IMR-90 (cell line): Measurements from ENCODE around the gene ABCG4. TPM values are rescaled to one million over a fixed set of nuclear protein-coding genes. Genes with fewer than 3 reads are reported as not detected.

Experiments used
- ATAC-seq: fragments of 200-7000 bp; cut with Tn5 transposase; 2 replicates; pipeline ENCODE4 v1.9.1; 2020; ENCODE audit warnings: low read depth, mild to moderate bottlenecking, moderate library complexity
- BruUV-seq: library from RNA; stranded (reverse); fragments of 400-500 nt; replicated peaks from 2 replicates; lab custom pipeline; 2021; lab: Mats Ljungman, UMichigan
- CTCF ChIA-PET: fragments of 300-600 bp; formaldehyde crosslinking; extraction: SDS; loops from one replicate; lab custom pipeline; 2021; ENCODE audit warnings: antibody characterized with exemption; lab: Yijun Ruan, JAX
- POLR2A ChIA-PET: fragments of 300-600 bp; sonication (Branson Sonifier 250); formaldehyde crosslinking; loops from one replicate; lab custom pipeline; 2022; ENCODE audit warnings: antibody characterized with exemption; ENCODE audit not compliant: unreplicated experiment; lab: Charles Lee
- DNase-seq: peaks from one replicate; pipeline ENCODE4 v3.0.0; 2013
- H2AFZ ChIP-seq: replicated peaks from 2 replicates; pipeline ENCODE3; 2013; ENCODE audit warnings: low read length, mild to moderate bottlenecking; ENCODE audit not compliant: poor library complexity
- H2AK5ac ChIP-seq: 2 replicates; pipeline ENCODE4 v1.6.1; 2013; ENCODE audit warnings: low read depth, low read length, inconsistent platforms
- H2AK9ac ChIP-seq: replicated peaks from 2 replicates; pipeline ENCODE3; 2013; ENCODE audit warnings: mild to moderate bottlenecking, low read depth, low read length, moderate library complexity; ENCODE audit not compliant: poor library complexity
- H2BK120ac ChIP-seq: 2 replicates; pipeline ENCODE4 v1.6.1; 2013; ENCODE audit warnings: low read depth, low read length, inconsistent platforms
- H2BK15ac ChIP-seq: 3 replicates; pipeline ENCODE4 v1.6.1; 2013; ENCODE audit warnings: low read depth, low read length, inconsistent platforms
- H2BK20ac ChIP-seq: 2 replicates; pipeline ENCODE4 v1.6.1; 2013; ENCODE audit warnings: low read depth, mild to moderate bottlenecking, inconsistent platforms, low read length, moderate library complexity
- H2BK5ac ChIP-seq: 2 replicates; pipeline ENCODE4 v1.6.1; 2013; ENCODE audit warnings: mild to moderate bottlenecking, low read depth, low read length, inconsistent platforms; ENCODE audit not compliant: poor library complexity, severe bottlenecking
- H3K14ac ChIP-seq: replicated peaks from 2 replicates; pipeline ENCODE4 v1.6.1; 2013; ENCODE audit warnings: low read depth, low read length, inconsistent platforms
- H3K18ac ChIP-seq: 2 replicates; pipeline ENCODE4 v1.6.1; 2013; ENCODE audit warnings: low read depth, low read length, control low read depth
- H3K23ac ChIP-seq: 2 replicates; pipeline ENCODE4 v1.6.1; 2013; ENCODE audit warnings: low read depth, low read length, inconsistent platforms
- H3K27ac ChIP-seq: 2 replicates; pipeline ENCODE4 v1.5.1; 2013; ENCODE audit warnings: mild to moderate bottlenecking, control low read depth, low read length; ENCODE audit not compliant: insufficient read depth
- H3K27me3 ChIP-seq: 2 replicates; pipeline ENCODE4 v1.6.1; 2013; ENCODE audit warnings: low read length; ENCODE audit not compliant: control insufficient read depth, insufficient read depth
- H3K36me3 ChIP-seq: 2 replicates; pipeline ENCODE4 v1.6.1; 2013; ENCODE audit warnings: low read length, mixed read lengths; ENCODE audit not compliant: control insufficient read depth, insufficient read depth
- H3K4ac ChIP-seq: 2 replicates; pipeline ENCODE4 v1.6.1; 2013; ENCODE audit warnings: low read depth, low read length, inconsistent platforms
- H3K4me1 ChIP-seq: 2 replicates; pipeline ENCODE4 v1.6.1; 2013; ENCODE audit warnings: low read length, mixed read lengths; ENCODE audit not compliant: control insufficient read depth, insufficient read depth
- H3K4me2 ChIP-seq: 2 replicates; pipeline ENCODE4 v1.6.1; 2013; ENCODE audit warnings: low read depth, mild to moderate bottlenecking, control low read depth, low read length, moderate library complexity
- H3K4me3 ChIP-seq: 2 replicates; pipeline ENCODE4 v1.5.1; 2013; ENCODE audit warnings: low read depth, mild to moderate bottlenecking, control low read depth, low read length, moderate library complexity; ENCODE audit not compliant: insufficient read depth
- H3K56ac ChIP-seq: 2 replicates; pipeline ENCODE4 v1.6.1; 2013; ENCODE audit warnings: low read length, inconsistent platforms; ENCODE audit not compliant: insufficient read depth; ENCODE audit errors: extremely low read depth
- H3K79me1 ChIP-seq, 2 experiments: 2 replicates each; pipeline ENCODE4 v1.6.1; 2013; ENCODE audit warnings: low read length in 2 of 2, inconsistent platforms in 1 of 2, low read depth in 1 of 2
- H3K9ac ChIP-seq: 2 replicates; pipeline ENCODE4 v1.6.1; 2013; ENCODE audit warnings: low read depth, low read length, control low read depth
- H3K9me1 ChIP-seq: 2 replicates; pipeline ENCODE4 v1.6.1; 2013; ENCODE audit warnings: low read length, inconsistent platforms; ENCODE audit not compliant: insufficient read depth
- H3K9me3 ChIP-seq: 2 replicates; pipeline ENCODE4 v1.6.1; 2013; ENCODE audit warnings: low read length; ENCODE audit not compliant: control insufficient read depth, insufficient read depth
- H4K20me1 ChIP-seq: 2 replicates; pipeline ENCODE4 v1.6.1; 2013; ENCODE audit warnings: low read length, inconsistent platforms; ENCODE audit not compliant: insufficient read depth
- H4K5ac ChIP-seq: 2 replicates; pipeline ENCODE4 v1.6.1; 2013; ENCODE audit warnings: mild to moderate bottlenecking, low read depth, low read length, control low read depth
- H4K8ac ChIP-seq, 2 experiments: 2 replicates each; pipeline ENCODE4 v1.6.1; 2013; ENCODE audit warnings: low read depth in 2 of 2, low read length in 2 of 2, control low read depth in 1 of 2, inconsistent platforms in 1 of 2
- H4K91ac ChIP-seq: 2 replicates; pipeline ENCODE4 v1.6.1; 2013; ENCODE audit warnings: low read depth, low read length, inconsistent platforms; ENCODE audit not compliant: insufficient read depth
- CEBPB ChIP-seq: IDR thresholded peaks from 2 replicates; pipeline ENCODE4 v1.6.1; 2012; ENCODE audit warnings: low read depth, low read length, improper control_type of control experiment
- FOS ChIP-seq: fragments of 150-350 bp; IDR thresholded peaks from 2 replicates; pipeline ENCODE4 v1.6.1; 2016; ENCODE audit warnings: low read depth, low read length
- RAD21 ChIP-seq: IDR thresholded peaks from 2 replicates; pipeline ENCODE4 v1.6.1; 2012; ENCODE audit warnings: low read length, improper control_type of control experiment
- WGBS, 2 experiments: methylation state at CpG; one replicate each; pipeline versions ENCODE4 v1.1.5 to v1.1.7; 2013; ENCODE audit warnings: missing lambda C conversion rate in 2 of 2; ENCODE audit not compliant: insufficient read length in 1 of 2; ENCODE audit errors: extremely low coverage in 2 of 2; 5-methylcytosine and 5-hydroxymethylcytosine counted together
- dilution Hi-C: fragments of 300-500 bp; cut with HindIII; formaldehyde crosslinking; loops from one replicate; pipeline ENCODE4 v1.14.3; 2018; ENCODE audit warnings: low sequenced_read_pairs; ENCODE audit not compliant: unreplicated experiment
- in situ Hi-C: fragments of 300-500 bp; cut with MboI; formaldehyde crosslinking; loops from 3 replicates; pipeline ENCODE4 v1.14.3; 2019; ENCODE audit warnings: low sequenced_read_pairs, inconsistent platforms, mixed read lengths
- intact Hi-C: fragments of 100-400 bp; cut with micrococcal nuclease; formaldehyde crosslinking; loops from 2 replicates; pipeline ENCODE4 v1.10.0; 2022
- polyA plus RNA-seq, 3 experiments: library from polyadenylated mRNA; depleted of rRNA; stranded (reverse); fragments of >200 nt; gene quantifications; 2 replicates each; pipeline ENCODE4 v1.2.3, GENCODE V29; 2012; ENCODE audit warnings: low replicate concordance in 1 of 3
- total RNA-seq: library from RNA; depleted of rRNA; stranded (reverse); fragments of >200 nt; gene quantifications from 2 replicates; pipeline ENCODE4 v1.2.3, GENCODE V29; 2012
- TF ChIP-seq, protein P1 (sequence below): conservative IDR thresholded peaks from 2 replicates; pipeline ENCODE4 v1.5.1; 2012; ENCODE audit warnings: mild to moderate bottlenecking, low read depth, low read length, improper control_type of control experiment

ABCG4 gene
- total and polyA plus RNA-seq, 2 of the 4 experiments (the other 2 are of a cell fraction) = under 0.01 to 0.26 TPM

DNA sequence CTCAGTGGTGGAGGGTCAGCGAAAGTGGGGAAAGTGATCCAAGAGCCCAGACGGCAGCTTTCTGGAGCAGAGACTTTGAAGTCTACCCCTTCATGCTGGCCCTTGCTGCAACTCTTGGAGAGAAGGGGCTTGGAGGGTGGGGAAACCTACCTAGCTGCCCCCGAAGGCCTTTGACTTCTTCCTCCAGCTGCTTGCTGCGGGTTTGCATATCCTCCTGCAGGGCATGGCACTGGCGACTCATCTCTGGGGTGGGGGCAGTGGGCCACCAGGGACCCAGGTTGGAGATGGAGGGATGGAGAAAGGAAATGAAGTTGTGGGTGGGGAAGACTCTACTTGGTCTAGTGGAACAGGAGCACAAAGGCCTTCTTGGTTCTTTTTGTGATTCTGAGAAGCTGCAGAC is 44.1 kb downstream of the ABCG4 start:
- Histone ChIP-seq H3K36me3 (no peaks in the 10 kb centered on the region), H3K23ac (no peak overlapping the region), H2BK15ac (no peak overlapping the region), H2AK5ac (no peak overlapping the region), H3K4me2 (no peak overlapping the region), H2AK9ac (no peak overlapping the region), H3K18ac (no peak overlapping the region), H4K8ac (no peak overlapping the region), H3K4me1 (no peaks in the 10 kb centered on the region), H3K4ac (no peak overlapping the region), H3K27me3 (peaks cover 18% of the 10 kb centered on the region), H3K9me1 (no peaks in the 10 kb centered on the region; the same call in 1 of the 2 replicates), H4K91ac (no peak overlapping the region), H3K79me1 (no peaks in the 10 kb centered on the region), H4K20me1 (no peaks in the 10 kb centered on the region), H2BK20ac (no peak overlapping the region), H3K56ac (no peak overlapping the region), H3K9me3 (no peaks in the 10 kb centered on the region), H2BK120ac (no peak overlapping the region), H4K5ac (no peak overlapping the region), H2AFZ (no peak overlapping the region), H3K4me3 (no peak overlapping the region), H3K27ac (no peak overlapping the region), H2BK5ac (no peak overlapping the region), H3K14ac (no peak overlapping the region), H3K9ac (no peak overlapping the region)
- ATAC-seq (no peak), DNase-seq (no peak)
- POLR2A ChIA-PET = no interaction called here
- dilution Hi-C loops (no loop called here), in situ Hi-C loops (no loop called here), intact Hi-C loops (no loop called here)
- 63% methylated on average over 3 of the region's 5 CpGs; no CpG with 5 or more reads in 1 of the 2 experiments for WGBS, 2 experiments
- no TSS peak for BruUV-seq
- CTCF ChIA-PET = interaction anchor here (1.4 kb wide), 1 partner anchor 13 kb away, joined by 4 read pairs; the partner anchor contains the start of gene CBL
- TF ChIP-seq RAD21 (no peak), FOS (no peak), CEBPB (no peak)
- TF ChIP-seq, protein P1, sequence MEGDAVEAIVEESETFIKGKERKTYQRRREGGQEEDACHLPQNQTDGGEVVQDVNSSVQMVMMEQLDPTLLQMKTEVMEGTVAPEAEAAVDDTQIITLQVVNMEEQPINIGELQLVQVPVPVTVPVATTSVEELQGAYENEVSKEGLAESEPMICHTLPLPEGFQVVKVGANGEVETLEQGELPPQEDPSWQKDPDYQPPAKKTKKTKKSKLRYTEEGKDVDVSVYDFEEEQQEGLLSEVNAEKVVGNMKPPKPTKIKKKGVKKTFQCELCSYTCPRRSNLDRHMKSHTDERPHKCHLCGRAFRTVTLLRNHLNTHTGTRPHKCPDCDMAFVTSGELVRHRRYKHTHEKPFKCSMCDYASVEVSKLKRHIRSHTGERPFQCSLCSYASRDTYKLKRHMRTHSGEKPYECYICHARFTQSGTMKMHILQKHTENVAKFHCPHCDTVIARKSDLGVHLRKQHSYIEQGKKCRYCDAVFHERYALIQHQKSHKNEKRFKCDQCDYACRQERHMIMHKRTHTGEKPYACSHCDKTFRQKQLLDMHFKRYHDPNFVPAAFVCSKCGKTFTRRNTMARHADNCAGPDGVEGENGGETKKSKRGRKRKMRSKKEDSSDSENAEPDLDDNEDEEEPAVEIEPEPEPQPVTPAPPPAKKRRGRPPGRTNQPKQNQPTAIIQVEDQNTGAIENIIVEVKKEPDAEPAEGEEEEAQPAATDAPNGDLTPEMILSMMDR = no peak
